Hematopoietic multipotent progenitor cell treated with erythropoietin and hydrocortisone succinate and interleukin-3 and kit ligand, for 15 days (in vitro differentiated cells): ENCODE results near the gene FAM163A.
A peak's percentile ranks its signal among the peaks of the same experiment; 100 is the strongest.
"Not testable (repeated sequence)": the region's sequence is repeated elsewhere in the genome, so short reads cannot be mapped to it uniquely, and the experiment has no call there.

Experiments
- DNase-seq: peaks from one replicate; pipeline ENCODE4 v3.0.0-alpha.2; 2015; ENCODE audit warnings: low spot score

Gene FAM163A

DNA sequence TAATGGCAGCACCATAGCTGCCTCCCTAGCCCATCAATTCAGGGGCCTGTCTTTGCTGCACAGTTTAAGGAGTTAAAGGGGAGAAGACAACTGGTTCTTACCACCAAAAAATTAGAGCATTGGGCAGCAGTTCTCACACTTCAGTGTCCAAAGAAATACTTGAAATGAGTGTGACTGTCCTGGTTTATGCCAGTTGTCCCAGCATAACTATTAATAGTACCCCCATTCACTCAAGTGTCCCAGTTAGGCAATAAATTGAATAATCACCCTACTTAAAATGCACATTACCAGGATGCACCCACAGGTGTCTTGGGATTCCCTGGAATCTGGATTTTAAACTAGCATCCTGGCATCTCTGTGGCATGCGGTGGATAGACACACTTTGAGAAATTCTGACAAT, 51.1 kb downstream of the FAM163A start:
- no peak for DNase-seq

DNA sequence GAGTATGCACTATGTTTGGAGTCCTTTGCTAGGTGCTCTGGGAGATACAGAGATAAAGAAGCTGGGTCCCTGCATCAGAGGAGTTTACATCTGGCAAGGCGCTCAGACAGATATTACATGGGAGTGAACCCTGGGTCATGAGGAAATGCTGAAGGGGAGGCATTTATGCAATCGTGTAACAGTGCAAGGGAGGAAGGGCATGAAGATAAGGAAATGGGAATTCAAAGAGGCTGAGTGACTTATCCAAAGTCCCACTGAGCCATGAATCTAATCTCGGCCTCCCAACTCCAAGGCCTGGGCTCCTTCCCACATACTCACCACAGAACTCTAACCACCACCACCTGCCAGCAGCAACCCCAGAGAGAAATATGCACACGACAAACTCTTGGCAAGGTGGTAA, 51.6 kb downstream of the FAM163A start:
- no peak for DNase-seq

DNA sequence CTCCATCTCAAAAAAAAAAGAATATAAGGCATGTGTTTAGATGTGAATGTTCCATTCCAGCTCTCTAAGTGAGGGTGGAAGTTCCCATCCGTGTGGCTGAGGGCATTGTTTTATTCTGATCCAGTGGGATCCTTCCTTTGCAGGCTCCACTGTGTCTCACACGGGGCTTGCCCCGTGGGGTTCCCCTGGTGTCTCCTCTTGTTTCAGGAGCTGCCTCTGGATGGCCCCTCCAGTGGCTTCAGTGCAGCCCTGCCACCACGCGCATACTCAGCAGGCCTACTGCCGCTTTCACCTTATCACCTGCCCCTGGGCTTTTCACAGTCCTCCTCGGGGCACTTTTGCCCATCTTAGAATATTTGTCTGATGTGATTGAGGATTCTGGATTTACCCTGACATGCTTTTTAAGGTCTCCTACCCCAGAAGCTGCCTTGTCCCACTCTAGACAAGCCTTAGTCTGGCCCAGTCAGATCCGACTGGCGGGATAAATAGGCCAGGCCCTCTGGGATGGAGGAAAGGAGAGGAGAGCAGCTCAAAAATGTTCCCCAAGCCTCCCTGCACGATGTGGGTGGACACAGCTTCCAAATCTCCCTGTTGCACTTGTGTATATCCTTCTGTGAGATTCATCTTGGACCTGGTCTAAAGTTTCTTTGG, 55.2 kb downstream of the FAM163A start:
- no peak for DNase-seq

DNA sequence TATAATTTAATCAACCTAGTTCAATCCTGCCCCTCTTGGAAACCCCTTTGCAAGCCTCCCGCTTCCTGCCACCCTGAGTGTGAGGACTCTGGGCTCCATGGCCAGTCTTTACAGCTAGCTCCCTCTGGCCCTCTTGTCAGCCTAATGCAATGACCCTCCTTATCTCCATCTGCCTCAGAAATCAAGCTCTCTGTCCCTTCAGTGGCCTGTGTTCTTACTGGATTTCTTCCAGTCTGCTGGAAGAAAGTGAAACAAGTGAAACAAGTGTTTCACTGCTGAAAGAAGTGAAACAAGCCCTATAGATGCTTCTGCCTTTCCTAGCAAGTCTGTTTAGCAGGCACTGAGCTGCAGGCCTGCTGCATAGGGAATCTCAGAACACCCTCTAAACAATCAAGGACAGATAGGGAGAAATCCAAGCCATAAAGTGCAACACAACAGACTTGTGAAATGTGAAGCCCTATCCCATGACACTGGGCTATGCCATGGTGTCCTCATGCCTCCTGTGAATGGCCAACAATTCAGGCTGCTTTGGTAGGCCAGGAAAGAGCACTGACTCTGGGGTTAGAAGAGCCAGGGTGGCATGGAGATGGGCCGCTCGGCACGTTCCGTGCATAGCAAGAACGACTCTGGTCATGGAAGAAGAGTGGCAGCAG, 55.9 kb downstream of the FAM163A start:
- DNase-seq = no peak

DNA sequence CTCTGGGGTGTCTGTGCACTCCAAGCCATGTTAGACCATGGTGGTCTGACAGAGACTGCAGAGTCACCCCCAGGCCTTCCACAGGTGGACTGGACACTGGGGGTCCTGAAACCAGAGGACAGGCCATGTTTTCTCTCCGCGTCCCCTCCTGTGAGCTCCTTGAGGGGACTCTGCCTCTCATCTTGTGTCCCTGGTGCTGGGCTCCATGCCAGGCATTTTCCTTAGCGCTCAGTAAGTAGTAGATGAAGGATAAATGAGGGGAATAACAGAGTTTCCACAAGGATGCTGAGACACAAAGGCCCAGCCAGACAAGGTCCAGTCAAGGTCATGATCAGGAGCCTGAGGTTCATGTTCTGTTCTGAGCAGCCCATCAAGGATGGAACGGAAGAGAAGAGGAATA, 57.4 kb downstream of the FAM163A start:
- DNase-seq = no peak

DNA sequence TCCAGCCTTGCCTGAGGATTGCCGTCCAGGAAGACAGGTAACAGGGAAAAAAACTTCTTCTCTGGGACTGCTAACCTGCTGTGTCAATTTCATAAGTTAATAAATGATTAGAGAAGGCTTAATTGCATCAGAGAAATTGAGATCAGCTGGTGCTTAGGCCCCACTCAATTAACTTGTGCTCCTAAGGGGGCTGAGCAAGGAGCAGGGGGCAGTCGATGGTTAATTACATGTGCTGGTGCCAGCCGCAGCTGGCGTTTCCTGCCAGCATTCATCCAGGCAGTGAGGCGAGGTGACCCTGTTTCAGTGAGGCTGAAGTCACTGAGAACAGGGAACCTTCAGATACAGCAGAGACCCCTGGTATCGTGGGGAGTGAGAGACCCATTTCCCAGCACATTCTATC, 60.0 kb downstream of the FAM163A start:
- no peak for DNase-seq

DNA sequence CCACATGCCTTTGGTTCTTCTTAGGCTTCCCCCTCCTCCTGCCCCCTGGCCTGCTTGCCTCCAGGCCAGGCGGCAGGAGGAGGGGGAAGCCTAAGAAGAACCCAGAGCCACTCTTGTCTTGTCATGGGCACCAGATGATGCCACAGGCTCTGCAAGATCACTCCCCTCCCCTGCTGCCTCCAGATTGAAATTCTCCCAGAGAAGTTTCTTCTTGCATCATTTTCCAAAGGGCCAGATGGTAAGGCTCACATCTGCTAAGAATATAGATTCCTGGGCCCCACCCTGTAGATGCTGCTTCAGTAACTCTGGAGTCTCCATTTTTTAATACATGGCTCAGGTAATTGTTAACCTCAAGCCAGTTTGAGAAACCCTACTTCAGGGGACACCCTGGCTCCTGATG, 60.8 kb downstream of the FAM163A start:
- DNase-seq = no peak

DNA sequence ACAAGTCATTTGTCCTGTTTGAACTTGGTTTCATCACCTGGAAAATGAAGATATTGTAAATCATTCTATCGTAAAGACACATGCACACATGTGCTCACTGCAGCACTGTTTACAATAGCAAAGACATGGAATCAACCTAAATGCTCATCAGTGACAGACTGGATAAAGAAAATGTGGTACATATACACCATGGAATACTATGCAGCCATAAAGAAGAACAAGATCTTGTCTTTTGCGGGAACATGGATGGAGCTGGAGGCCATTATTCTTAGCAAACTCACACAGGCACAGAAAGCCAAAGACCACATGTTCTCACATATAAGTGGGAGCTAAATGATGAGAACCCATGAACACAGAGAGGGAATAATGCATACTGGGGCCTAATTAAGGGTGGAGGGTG, 61.3 kb downstream of the FAM163A start:
- DNase-seq = not testable (repeated sequence)

DNA sequence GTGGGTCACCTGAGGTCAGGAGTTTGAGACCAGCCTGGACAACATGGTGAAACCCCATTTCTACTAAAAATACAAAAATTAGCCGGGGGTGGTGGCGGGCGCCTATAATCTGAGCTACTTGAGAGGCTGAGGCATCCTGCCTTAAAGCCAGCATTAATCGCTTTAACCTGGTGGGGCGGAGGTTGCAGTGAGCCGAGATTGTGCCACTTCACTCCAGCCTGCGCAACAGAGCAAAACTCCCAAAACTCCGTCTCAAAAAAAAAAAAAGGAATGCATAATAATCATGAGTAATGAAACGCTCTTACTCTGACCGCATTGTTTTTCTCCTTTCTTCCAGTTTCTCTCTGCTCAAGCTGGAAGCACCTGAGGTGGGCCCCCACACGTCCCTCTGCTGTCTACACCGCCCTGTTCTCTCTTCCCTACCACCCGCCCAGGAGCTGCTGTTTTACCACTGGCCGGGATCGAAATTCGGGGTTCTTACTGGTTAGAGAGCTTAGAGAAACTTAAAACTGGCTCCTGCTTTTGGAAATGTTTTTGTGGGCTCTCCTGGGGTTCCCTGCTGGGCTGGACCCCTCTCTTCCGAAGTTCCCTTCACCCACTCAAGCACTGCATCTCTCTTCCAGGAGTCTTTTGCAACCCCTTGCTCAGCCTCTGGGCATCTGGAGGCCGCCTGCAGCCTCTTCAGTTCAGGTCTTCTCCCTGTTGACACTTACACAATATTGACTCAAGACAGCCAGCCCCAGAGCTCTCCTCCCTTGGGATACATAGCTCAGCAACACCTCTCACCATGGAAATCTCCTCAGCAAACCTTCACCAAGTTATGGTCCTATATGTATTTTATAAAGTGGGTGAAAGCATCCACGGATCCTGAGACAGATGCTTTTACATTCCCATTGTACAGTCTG, 62.5 kb downstream of the FAM163A start:
- DNase-seq = no peak

DNA sequence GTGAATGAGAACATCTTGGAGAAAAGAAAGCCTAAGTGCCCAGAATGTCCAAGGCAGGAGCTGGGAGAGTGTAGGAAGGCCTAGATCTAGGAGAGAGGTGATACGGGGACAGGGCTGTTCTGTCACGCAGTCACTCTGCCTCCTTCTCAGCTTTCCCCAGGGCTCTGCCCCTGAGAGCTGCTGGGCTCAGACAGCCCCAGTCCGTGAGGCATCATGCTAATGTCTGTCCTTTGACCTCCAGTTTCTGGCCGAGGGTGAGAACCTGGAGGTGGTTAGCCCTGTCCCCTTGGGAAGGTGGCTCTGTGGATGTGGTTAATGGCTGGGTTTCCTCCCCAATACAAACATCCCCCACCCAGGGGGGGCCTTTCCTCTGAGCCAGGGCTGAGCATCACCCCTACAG, 63.2 kb downstream of the FAM163A start:
- no peak for DNase-seq

DNA sequence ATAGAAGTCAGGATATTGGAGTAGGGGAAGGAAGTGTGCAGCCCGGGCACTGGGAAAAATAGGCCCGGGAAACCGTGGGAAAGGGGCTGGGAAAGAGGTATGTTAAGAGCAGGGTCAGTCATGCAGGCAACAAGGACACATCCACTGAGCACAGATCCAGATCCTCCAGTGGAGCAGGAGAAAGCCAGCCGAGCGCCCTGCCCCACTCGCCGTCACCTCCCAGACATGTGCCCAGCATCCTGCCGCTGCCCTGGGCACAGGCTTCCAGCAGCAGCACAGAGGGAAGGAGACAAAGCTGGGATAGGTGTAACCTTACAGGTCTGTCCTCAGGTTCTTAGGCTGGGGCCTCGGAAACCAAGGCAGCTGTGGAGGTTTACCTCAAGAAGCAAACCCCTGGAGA, 64.2 kb downstream of the FAM163A start:
- DNase-seq = no peak

DNA sequence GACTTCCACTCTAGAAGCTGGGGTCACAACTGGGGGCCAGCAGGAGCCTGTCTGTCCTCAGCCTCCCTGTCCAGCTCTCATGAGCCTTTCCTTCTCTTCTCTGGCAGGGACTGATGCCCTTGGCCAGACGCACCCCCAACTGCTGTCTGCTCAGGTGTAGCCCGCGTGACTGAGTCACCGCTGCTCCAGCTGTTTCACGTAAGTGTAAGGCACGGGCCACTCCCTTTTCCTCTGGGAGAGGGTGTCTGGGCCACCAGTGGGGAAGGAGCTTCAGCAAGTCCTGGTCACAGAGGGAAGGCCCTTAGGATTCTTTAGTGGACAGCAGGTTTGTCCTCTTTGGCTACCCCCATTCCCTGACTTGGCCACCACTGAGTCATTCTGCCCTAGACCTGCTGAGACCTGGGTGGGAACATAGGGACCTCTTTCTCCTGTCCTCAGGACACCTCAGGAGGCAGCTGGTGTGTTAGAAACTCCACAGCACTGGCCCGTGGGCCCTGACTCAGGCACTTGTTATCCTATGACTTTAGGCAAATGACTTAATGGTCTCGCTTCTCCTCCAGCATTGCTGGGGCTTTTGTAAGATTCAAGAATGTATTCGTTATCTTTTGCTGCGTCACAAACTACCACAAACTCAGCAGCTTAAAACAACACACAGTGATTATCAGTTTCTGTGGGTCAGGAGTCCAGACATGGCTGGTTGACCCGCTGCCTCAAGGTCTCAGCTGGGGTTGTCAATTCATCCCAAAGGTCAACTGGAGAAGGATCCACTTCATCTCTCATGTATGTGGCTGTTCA, 64.8 kb downstream of the FAM163A start:
- no peak for DNase-seq

DNA sequence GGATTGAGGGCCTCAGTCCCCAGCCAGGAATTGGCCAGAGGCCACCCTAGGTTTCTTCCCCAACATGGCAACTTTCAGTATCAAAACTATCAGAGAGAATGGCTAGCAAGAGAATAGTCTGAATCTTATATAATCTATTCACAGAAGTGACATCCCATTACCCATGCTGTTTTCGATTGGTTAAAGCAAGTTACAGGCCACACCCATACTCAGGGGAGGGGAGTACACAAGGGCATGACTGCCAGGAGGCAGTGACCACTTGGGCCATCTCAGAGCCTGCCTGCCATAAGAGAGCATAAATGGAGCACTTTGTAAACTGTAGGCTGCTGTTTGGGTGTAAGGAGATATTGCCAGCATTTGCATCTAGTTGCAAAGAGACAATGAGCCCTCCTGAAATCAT, 65.4 kb downstream of the FAM163A start:
- no peak for DNase-seq

DNA sequence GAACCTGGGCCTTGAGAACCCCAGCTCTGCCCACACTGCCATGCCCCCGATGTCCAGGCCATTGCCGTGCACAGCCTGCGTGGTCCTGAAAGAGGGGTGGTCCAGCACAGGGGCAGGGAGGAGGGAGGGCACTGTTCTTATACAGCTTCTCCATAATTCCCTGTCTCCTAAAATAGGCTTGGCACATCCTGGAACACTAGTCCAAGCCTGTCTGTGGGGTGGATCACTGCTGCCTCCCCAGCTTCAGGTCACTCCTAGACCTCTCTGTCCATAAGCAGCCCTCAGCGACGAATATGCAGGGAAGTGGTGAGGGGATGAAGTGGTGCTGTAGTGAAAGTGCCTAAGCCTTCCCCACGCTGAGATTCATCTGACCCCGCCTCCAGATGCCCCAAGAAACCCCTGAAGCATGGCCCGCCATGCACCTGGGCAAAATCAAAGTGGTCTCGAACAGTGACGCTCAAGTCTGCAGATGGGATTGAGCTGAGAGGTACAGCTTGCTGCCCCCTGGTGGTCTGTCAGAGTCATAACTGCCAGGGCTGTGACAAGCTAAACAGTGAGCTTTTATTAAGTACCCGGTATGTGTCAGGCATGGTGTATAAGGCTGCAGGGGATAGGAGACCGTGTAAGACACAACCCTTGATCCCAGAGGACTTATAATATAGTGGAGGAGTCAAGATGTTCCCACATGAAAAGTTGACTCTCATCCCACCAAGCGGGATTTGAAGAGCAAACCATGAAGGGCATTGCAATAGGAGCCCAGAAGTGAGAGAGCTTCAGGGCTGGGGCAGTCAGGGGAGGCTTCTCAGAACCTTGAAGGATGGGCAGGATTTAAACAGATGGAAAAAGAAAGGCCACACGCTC, 66.6 kb downstream of the FAM163A start:
- peak; percentile 67 for DNase-seq

DNA sequence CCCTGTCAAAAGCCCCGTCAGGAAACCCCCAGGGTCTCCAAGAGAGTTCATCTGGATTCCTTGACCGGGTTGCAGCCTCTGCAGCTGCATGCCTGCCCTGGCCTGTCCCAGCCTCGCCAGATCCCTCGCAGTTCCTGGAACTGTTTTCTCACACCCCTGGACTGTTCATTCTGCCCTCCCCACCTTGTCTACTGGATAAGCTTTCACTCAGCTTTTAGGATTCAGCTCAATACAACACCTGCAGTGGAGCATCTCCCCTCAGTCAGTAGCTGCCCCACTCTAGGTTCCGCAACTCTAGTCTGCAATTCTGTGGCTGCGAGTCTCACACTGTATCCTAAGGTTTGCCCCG, 67.2 kb downstream of the FAM163A start:
- DNase-seq = no peak

DNA sequence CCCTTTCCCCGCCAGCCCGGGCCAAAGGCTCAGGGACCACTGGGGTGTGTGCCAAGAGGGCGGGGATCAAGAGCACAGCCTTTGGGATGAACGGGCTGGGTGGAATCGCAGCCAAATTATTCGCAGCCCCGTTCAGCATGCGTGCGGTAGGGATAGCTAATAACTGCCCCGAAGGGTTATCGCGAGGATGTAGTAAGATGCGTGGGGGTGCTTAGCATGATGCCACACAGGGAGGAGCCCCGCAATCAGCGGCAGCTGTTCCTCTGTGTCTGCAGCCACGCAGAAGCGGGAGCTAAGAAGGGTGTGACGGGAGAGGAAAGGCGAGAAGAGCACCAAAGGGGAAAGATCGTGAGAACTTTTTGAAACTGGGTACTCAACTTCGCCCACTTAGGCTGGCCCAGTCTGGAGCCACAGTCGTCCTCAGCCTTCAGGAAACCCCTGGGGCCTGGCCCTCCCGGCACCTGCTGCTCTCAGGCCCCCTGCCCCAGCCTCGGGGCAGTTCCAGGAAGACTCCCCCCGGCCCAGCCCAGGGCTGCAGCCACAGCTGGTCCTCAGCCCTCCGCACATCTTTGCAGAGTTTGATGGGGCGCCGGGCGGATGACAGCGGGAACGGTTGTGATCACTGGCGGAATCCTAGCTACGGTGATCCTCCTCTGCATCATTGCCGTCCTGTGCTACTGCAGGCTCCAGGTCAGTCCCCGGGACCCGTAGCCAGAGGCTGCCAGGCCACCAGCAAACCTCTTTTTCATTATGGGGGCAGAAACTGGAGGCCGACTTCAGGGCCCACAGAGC, 69.6 kb downstream of the FAM163A start:
- DNase-seq = no peak

DNA sequence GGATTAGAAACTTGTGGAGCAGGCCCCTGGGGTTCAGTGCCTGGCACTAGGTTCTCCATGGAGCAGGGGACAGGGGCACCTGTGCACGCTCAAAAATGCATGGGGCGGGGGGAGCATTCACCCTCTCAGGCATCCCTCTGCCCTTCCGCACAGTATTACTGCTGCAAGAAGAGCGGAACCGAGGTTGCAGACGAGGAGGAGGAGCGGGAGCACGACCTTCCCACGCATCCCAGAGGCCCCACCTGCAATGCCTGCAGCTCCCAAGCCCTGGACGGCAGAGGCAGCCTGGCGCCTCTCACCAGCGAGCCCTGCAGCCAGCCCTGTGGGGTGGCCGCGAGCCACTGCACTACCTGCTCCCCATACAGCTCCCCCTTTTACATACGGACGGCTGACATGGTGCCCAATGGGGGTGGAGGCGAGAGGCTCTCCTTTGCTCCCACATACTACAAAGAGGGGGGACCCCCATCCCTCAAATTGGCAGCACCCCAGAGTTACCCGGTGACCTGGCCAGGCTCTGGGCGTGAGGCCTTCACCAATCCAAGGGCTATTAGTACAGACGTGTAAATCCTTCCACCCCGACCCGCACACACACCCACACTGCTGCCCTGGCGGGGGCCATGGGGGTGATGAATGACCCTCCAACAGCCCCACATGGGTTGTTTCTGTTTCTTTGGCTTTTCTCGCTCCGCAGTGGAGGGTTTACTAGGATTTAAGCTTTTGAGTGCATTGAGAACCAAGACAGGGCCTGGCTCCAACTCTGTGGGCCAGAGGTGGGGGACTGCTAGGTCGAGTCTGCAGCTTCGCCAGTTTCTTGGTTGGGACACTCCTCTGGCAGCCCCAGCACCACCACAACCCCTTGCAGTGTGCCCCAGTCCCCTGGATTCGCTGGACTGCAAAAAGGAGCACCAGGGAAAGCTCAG, 70.8 kb downstream of the FAM163A start:
- no peak for DNase-seq

DNA sequence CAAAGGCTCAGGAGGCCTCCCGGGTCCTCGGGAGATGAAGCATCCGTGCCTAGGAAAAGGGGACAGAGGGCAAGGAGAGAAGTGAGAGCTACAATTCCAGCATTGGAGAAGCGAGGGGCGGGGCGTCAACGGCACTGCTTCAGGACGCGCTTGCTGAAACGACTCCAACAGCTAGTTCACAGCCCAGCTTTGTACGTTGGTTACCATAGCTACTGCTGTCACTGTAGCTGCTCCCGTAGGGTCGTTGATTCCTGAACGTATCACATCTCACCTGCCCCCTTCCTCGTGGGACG, 71.4 kb downstream of the FAM163A start:
- DNase-seq = no peak

DNA sequence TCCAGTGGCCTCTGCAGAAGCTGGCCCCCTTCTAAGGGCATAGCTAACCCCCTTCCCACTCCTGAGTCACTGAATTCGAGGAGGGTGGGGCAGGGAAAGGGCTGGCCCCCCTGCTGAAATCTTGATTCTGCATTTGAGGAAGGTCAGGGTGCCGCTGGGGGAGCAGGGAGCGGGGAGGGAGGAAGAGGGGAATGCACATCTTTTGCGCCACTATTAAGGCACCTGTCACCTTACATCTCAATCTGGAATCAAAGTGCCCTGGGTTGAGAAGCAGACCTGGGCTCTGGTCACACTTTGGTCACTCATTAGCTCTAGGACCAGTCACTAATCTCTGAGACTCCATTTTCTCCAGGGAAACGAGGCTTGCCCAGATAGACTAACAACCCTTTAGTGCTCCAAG, 72.5 kb downstream of the FAM163A start:
- no peak for DNase-seq
